ENCODE data around the gene CLCN4. TPM values are rescaled to one million over a fixed set of nuclear protein-coding genes. Genes with fewer than 3 reads are reported as not detected.

Gene CLCN4
- total and polyA plus RNA-seq, 8 donors: 0.35 to 22.3 (median 2.7) TPM; not detected in 1

- 80 to 85% (median 82%) methylated on average over 10 to 11 of the region's 11 CpGs for WGBS, 5 donors
- no peaks in the 10 kb centered on the region for H3K4me1 ChIP-seq
- TF ChIP-seq POLR2AphosphoS5 (IDR thresholded peaks at IDR 0.05) (no peak), EP300 (IDR thresholded peaks at IDR 0.05) (no peak), POLR2A (IDR thresholded peaks at IDR 0.05) (no peak)
- TF ChIP-seq, protein P1, sequence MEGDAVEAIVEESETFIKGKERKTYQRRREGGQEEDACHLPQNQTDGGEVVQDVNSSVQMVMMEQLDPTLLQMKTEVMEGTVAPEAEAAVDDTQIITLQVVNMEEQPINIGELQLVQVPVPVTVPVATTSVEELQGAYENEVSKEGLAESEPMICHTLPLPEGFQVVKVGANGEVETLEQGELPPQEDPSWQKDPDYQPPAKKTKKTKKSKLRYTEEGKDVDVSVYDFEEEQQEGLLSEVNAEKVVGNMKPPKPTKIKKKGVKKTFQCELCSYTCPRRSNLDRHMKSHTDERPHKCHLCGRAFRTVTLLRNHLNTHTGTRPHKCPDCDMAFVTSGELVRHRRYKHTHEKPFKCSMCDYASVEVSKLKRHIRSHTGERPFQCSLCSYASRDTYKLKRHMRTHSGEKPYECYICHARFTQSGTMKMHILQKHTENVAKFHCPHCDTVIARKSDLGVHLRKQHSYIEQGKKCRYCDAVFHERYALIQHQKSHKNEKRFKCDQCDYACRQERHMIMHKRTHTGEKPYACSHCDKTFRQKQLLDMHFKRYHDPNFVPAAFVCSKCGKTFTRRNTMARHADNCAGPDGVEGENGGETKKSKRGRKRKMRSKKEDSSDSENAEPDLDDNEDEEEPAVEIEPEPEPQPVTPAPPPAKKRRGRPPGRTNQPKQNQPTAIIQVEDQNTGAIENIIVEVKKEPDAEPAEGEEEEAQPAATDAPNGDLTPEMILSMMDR (IDR thresholded peaks at IDR 0.05): no peak
- no peak for DNase-seq
- intact Hi-C loops (cut with DNase I; ENCODE audit: low total_unique reads): no loop called here
- H3K9me3 ChIP-seq: no peaks in the 10 kb centered on the region
- H3K27me3 ChIP-seq: no peaks in the 10 kb centered on the region
- H3K4me3 ChIP-seq: no peak overlapping the region
- no peak overlapping the region for H3K27ac ChIP-seq
- H3K36me3 ChIP-seq: peaks cover 0 to 4% (median 0%) of the 10 kb centered on the region in 4 donors
Observed at GRCh38 chrX:10208281-10208856, 51.6 kb downstream of the CLCN4 start.

- Histone ChIP-seq H3K36me3 (peaks cover 0 to 10% (median 0%) of the 10 kb centered on the region in 4 donors), H3K27me3 (no peaks in the 10 kb centered on the region), H3K27ac (no peak overlapping the region), H3K9me3 (no peaks in the 10 kb centered on the region), H3K4me3 (no peak overlapping the region), H3K4me1 (no peaks in the 10 kb centered on the region)
- WGBS, 5 donors: 56 to 78% (median 68%) methylated on average over 1 to 4 of the region's 4 CpGs
- TF ChIP-seq EP300 (IDR thresholded peaks at IDR 0.05) (no peak), POLR2A (IDR thresholded peaks at IDR 0.05) (no peak), POLR2AphosphoS5 (IDR thresholded peaks at IDR 0.05) (no peak)
- TF ChIP-seq, protein P1 (IDR thresholded peaks at IDR 0.05): no peak
- DNase-seq: no peak
- intact Hi-C loops (cut with DNase I; ENCODE audit: low total_unique reads): no loop called here
Observed at GRCh38 chrX:10208953-10209352, 52.2 kb downstream of the CLCN4 start.

- Histone ChIP-seq H3K36me3 (peaks cover 0 to 8% (median 0%) of the 10 kb centered on the region in 4 donors), H3K27me3 (no peaks in the 10 kb centered on the region), H3K4me1 (no peaks in the 10 kb centered on the region), H3K9me3 (no peaks in the 10 kb centered on the region), H3K27ac (no peak overlapping the region), H3K4me3 (no peak overlapping the region)
- WGBS, 5 donors: 86 to 98% (median 95%) methylated on average over 12 to 15 of the region's 15 CpGs
- intact Hi-C loops (cut with DNase I; ENCODE audit: low total_unique reads): no loop called here
- TF ChIP-seq EP300 (IDR thresholded peaks at IDR 0.05) (no peak), POLR2AphosphoS5 (IDR thresholded peaks at IDR 0.05) (no peak), POLR2A (IDR thresholded peaks at IDR 0.05) (no peak)
- TF ChIP-seq, protein P1 (IDR thresholded peaks at IDR 0.05): no peak
- DNase-seq: no peak
Observed at GRCh38 chrX:10212395-10212794, 55.6 kb downstream of the CLCN4 start.

DNA sequence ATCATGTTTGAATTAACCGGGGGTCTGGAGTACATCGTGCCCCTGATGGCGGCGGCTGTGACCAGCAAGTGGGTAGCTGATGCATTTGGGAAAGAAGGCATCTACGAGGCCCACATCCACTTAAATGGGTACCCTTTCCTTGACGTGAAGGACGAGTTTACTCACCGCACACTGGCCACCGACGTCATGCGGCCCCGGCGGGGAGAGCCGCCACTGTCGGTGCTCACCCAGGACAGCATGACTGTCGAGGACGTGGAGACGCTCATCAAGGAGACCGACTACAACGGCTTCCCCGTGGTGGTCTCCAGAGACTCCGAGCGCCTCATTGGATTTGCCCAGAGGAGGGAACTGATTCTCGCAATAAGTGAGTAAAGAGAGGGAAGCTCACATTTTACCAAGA, 56.9 kb downstream of the CLCN4 start:
- WGBS, 5 donors: 88 to 97% (median 92%) methylated on average over 13 to 24 of the region's 24 CpGs
- no peak overlapping the region for H3K27ac ChIP-seq
- intact Hi-C loops (cut with DNase I; ENCODE audit: low total_unique reads): no loop called here
- no peaks in the 10 kb centered on the region for H3K27me3 ChIP-seq
- peaks cover 0 to 8% (median 0%) of the 10 kb centered on the region in 4 donors for H3K36me3 ChIP-seq
- no peak for DNase-seq
- no peaks in the 10 kb centered on the region for H3K4me1 ChIP-seq
- H3K9me3 ChIP-seq: no peaks in the 10 kb centered on the region
- TF ChIP-seq POLR2AphosphoS5 (IDR thresholded peaks at IDR 0.05) (no peak), EP300 (IDR thresholded peaks at IDR 0.05) (no peak)
- TF ChIP-seq, protein P1 (IDR thresholded peaks at IDR 0.05): no peak
- H3K4me3 ChIP-seq: no peak overlapping the region

Measured in stomach (tissue), 9 donors.